Measurements from ENCODE around the gene ANKS1A.
A peak's percentile ranks its signal among the peaks of the same experiment; 100 is the strongest.
"Not testable (repeated sequence)": the region's sequence is repeated elsewhere in the genome, so short reads cannot be mapped to it uniquely, and the experiment has no call there.

The ANKS1A gene

DNA sequence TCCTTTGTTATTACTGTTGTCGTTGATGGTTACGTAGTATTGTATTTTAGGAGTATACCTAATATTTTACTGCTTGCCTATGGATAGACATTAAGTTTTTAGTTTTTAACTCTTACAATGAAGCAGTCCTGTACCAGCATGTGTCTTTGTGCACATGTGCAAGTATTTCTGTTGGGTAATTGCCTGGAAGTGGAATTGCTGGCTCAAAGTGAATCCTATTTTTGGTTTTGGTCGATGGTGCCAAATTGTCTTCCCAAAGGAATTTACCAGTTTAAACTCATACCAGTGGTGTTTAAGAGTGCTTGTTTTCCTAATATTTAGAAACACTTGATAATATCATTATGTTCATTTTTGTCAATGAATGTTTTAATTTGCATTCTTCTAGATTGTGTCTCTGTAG, 75.5 kb downstream of the ANKS1A start:
- no peak for DNase-seq

GRCh38 chr6:34967461-34967860, 78.4 kb downstream of the ANKS1A start:
- DNase-seq = no peak

GRCh38 chr6:34969662-34970265, 80.7 kb downstream of the ANKS1A start:
- no peak for DNase-seq

- DNase-seq = no peak
These were observed 81.4 kb downstream of the ANKS1A start for GRCh38 chr6:34970488-34970887.

GRCh38 chr6:34970957-34971356, 81.9 kb downstream of the ANKS1A start:
- DNase-seq = no peak

DNA sequence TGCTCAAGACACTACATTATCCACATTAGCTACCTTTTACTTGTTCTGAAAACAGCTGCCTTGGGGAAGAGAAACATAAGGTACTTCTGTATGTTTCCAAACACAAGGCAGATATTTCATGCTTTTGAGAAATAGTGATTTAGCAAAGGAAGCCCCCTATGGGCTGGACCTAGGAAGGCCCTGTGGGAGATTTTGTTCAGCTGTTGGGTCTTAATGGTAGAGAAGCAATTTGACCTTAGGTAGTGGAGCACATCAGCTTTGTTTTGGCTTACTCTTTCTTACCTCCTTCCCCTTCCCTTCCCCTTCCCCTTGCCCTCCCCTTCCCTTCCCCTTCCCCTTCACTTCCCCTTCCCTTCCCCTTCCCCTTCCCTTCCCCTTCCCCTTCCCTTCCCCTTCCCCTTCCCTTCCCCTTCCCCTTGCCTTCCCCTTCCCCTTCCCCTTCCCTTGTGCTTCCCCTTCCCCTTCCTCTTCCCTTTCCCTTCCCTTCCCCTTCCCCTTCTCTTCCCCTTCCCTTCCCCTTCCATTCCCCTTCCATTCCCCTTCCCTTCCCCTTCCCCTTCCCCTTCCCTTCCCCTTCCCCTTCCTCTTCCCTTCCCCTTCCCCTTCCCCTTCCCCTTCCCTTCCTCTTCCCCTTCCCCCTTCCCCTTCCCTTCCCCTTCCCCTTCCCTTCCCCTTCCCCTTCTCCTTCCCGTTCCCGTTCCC, 84.6 kb downstream of the ANKS1A start:
- DNase-seq = no peak

DNA sequence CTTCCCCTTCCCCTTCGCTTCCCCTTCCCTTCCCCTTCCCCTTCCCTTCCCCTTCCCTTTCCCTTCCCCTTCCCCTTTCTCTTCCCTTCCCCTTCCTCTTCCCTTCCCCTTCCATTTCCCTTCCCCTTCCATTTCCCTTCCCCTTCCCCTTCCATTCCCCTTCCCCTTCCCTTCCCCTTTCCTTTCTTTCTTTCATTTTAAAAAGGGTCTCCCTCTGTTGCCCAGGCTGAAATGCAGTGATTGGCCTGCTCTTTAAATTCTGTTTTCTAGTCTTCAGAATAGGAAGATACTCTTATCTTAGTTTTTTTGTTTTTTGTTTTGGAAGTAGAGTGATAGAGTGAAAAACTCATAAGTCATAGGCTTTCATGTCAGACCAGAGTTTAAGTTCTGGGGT, 85.2 kb downstream of the ANKS1A start:
- DNase-seq = no peak

- no peak for DNase-seq
These were observed 87.2 kb downstream of the ANKS1A start for GRCh38 chr6:34976239-34976638.

DNA sequence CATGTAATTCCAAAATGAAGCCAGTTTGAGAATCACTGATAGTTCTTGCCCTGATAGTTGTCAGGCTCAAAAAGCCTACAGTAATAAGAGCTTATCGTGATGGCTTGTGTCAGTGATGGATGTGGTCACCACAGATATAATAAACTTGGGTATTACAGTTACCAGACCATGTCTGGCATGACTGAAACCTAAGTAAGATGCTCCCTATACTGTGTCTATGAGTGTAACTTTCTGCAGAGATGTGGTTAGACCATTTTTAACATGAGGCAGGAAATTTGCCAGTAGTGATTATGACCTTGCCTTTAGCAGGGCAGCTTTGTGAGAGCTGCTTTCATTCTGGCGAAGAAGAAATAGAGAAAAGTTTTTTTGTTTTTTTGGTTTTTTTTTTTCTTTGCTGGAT, 90.2 kb downstream of the ANKS1A start:
- DNase-seq = no peak

DNA sequence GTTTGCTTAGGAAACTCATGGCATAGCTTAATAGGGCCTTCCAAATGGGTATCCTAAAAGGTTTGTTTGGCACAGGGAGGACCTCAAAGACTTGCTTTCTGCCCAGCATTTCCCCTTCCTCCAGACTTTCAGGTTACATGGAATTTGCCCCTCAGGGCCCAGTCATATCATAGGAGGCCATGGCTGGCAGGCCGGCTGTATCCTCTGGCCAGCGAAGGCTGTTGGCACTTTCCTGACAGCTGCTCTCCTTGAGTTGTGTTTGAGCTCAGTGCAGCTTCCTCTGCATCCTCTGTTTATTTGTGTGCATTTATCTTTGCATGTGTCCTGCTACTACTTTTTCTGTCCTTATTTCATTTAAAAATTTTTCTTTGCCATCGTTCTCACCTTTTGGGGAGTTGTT, 90.9 kb downstream of the ANKS1A start:
- DNase-seq = no peak

GRCh38 chr6:34981366-34981765, 92.3 kb downstream of the ANKS1A start:
- no peak for DNase-seq

- no peak for DNase-seq
These were observed 92.9 kb downstream of the ANKS1A start for GRCh38 chr6:34981951-34982350.

- no peak for DNase-seq
These were observed 93.4 kb downstream of the ANKS1A start for GRCh38 chr6:34982424-34982852.

DNA sequence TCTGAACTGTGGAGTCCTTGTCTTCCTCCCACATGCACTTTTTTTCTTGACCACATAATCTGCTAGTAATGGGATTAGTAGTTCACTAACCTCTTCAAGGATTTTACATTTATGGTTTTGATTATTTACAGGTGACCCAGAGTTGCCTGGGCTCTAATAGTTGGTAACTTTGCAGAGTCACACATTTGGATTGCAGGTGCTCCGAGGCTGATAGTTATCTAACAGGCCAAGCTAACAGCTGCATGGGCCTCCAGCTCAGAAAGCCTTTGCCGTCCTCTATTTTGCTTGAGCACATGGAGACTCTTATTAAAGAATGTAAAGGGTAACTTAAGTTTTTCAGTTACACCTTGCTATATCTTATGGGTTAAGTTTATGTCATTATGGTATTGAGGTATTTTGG, 95.4 kb downstream of the ANKS1A start:
- DNase-seq = no peak

DNA sequence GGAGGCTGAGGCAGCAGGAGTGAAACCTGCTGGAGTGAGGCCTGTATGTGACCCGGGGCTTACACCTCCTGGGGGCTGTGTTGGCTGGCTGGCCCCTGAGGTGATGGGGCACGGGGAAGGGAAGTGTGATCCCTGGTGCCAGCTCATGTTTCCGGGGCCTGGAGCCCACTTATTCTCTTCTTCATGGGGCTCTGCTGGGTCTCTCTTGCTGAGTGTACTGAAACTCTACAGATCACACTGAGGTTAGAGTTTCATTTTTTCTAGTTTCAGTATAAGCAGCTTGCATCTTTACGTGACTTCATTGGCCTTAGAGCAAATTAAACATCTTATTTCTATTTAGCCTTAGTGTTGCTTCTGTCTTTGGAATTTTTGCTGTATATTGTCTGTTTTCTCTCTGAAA, 96.2 kb downstream of the ANKS1A start:
- no peak for DNase-seq

GRCh38 chr6:34986845-34987246, 97.8 kb downstream of the ANKS1A start:
- peak; percentile 14 to 64 (median 45) for DNase-seq

DNA sequence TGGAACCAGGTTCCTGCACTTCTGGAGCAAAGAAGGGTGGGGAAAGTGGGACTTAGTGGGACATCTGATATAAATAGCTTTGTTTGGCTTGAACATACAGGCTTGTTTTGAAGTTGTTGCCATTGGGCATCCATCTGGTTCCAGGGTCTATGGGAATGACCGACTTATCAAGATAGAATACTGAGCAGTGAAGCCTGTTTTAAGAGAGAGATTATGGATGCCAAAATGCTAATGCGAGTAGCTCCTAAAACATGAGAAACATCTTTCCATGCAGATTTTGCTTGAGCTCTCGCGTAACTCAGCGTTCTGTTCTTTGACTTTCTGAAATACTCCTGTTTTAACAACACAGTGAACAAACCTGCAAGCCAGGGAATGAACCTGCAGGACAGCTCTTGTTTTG, 98.5 kb downstream of the ANKS1A start:
- no peak for DNase-seq

DNA sequence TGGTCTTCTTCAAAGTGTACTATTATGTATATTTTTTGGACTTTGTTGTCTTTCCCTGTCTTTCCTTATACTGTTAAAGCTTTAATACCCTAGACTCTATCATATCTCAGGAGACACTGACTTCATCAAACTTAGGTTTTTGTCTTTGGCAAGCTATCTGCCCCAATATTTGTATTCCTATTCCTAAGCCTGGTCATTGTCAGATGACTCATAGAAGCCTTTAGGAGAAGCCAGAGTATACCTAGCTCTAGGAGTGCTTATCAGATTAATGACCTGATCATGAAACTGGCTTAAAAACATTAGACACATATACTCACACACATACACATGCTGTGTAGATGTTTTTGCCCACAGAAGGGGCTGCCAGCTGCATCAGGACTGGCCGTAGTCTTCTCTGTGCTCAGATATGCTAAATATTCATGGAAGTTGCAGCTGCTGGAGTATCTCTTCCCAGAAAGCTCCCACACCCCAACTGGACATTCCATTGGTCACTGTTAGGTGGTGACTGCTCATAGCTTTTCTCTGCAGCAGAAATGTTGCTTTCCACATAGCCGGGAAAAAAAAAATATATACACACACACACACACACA, 102.0 kb downstream of the ANKS1A start:
- no peak for DNase-seq

GRCh38 chr6:34992376-34992775, 103.3 kb downstream of the ANKS1A start:
- no peak for DNase-seq

DNA sequence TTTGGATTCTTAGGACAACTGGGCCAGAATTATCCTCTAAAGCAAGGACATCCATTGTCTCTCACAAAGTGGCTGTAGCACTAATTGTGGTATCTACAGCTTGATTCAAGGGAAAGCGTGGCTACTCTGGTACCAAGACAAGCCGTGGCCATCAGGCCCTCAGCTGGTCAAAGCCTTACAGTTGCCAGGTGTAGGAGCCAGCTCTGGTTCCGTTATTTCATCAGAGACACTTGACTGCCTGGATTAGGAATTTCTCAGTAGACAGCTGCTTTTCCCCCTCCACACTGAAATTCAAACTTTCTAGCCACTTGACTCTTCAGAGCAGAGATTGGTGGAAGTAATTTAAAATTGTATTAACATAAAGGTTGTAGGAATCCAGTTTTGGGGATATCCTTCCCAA, 104.2 kb downstream of the ANKS1A start:
- DNase-seq = no peak

GRCh38 chr6:34994693-34995092, 105.6 kb downstream of the ANKS1A start:
- DNase-seq = no peak

DNA sequence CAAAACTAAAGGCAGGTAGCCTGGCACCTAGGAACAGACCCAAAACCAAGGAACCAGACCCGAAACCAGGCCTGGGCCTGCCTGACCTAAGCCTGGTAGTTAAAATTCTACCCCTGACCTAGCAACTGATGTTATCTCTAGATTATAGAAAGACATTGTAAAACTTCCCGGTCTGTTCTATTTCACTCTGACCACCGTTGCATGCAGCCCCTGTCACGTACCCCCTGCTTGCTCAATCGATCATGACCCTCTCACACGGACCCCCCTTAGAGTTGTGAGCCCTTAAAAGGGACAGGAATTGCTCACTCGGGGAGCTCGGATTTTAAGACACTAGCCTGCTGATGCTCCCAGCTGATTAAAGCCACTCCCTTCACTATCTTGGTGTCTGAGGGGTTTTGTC, 109.4 kb downstream of the ANKS1A start:
- DNase-seq = not testable (repeated sequence)

- DNase-seq = not testable (repeated sequence)
These were observed 110.1 kb downstream of the ANKS1A start for GRCh38 chr6:34999153-34999552.

DNA sequence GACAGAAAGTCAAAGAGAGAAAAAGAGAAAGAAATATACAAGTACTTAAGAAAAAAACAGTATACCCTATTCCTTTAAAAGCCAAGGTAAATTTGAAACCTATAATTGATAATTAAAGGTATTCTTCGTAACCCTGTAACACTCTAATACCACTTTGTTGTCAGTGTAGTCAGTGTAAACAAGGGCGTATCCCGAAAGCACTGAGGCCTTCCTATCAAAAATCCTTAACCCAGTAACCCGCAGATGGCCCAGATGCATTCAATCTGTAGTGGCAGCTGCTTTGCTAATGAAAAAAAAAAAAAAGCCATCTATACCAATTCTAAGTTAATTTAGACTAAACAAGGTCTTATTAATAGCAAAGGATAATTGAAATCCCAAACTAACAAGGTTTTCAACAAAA, 110.9 kb downstream of the ANKS1A start:
- not testable (repeated sequence) for DNase-seq
